ENCODE data around the gene TFAP2A. TPM values are rescaled to one million over a fixed set of nuclear protein-coding genes. Genes with fewer than 3 reads are reported as not detected.

Gene TFAP2A
- total and polyA plus RNA-seq, 8 donors = 0.17 to 0.97 (median 0.39) TPM

DNA sequence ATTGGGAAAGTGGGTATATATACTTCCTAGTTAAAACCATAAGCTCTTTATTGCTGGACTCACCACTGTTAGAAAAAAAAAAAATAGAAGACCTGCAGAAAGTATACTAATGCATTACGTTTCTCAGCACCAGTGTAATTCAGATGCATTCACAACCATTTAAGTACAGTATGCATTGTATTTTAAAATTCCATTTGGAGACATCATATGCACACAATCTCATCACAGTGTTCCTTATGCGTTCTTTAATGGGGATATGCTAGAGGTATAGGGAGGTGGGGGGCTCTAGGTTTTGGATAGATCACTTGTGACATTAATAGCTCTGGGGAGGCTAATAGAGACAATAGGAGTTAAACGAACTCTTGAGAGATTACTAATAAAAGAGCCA, 9.4 kb downstream of the TFAP2A start:
- Histone ChIP-seq H3K36me3 (no peaks in the 10 kb centered on the region), H3K4me1 (peaks cover 0 to 9% of the 10 kb centered on the region in 2 donors), H3K4me3 (no peak overlapping the region), H3K9me3 (peaks cover 0 to 9% of the 10 kb centered on the region in 2 donors), H3K27me3 (peaks cover 75 to 100% of the 10 kb centered on the region in 2 donors), H3K27ac (no peak overlapping the region)
- ATAC-seq = no peak
- intact Hi-C loops (cut with DNase I) = no loop called here
- no peak for TF ChIP-seq CTCF (IDR thresholded peaks at IDR 0.05)
- DNase-seq = no peak

- H3K9me3 ChIP-seq = peaks cover 0 to 9% of the 10 kb centered on the region in 2 donors
- intact Hi-C loops (cut with DNase I) = no loop called here
- H3K27ac ChIP-seq = peak overlapping the region in 1 of 2 donors; percentile 26
- DNase-seq = peak in 1 of 4 donors; percentile 67
- no peak for TF ChIP-seq CTCF (IDR thresholded peaks at IDR 0.05)
- H3K36me3 ChIP-seq = no peaks in the 10 kb centered on the region
- H3K27me3 ChIP-seq = peaks cover 74 to 100% of the 10 kb centered on the region in 2 donors
- H3K4me3 ChIP-seq = peak overlapping the region; percentile 35 to 42
- peaks cover 0 to 9% of the 10 kb centered on the region in 2 donors for H3K4me1 ChIP-seq
- no peak for ATAC-seq
These were observed 9.9 kb downstream of the TFAP2A start for GRCh38 chr6:10404799-10405512.

DNA sequence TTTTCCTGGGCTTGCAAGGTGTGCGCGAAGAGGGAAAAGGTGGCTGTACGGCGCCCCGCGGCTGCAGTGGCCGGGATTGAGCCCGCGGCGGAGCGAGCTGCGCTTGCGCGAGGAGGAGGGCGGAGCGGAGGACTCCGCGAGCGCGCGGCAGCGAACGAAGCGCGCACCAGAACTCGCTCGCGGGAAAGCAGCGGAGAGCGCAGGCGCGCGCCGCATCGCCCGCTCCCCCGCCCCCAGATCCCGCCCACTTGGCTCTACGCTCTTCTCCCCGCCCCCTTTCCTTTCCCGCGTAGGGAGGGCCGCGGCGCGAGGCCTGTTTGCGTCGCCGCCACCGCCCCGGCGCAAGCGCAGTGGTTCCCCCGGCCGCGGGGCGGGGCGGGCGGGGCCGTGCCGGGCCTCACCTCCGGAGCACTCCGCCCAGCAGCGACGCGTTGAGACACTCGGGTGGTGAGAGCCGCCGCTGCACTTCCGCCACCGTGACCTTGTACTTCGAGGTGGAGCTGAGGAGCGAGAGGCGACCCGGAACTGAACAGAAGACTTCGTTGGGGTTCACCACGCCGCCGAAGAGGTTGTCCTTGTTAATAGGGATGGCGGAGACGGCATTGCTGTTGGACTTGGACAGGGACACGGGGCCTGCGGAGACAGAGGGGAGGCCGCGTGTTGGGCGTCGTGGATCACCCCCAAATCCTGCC, 10.6 kb downstream of the TFAP2A start:
- intact Hi-C loops (cut with DNase I) = no loop called here
- ATAC-seq = peak; percentile 98
- DNase-seq = peak; percentile 91 to 97 (median 92)
- peaks cover 0 to 9% of the 10 kb centered on the region in 2 donors for H3K4me1 ChIP-seq
- H3K9me3 ChIP-seq = peaks cover 0 to 9% of the 10 kb centered on the region in 2 donors
- peak in 1 of 2 donors; percentile 16 for TF ChIP-seq CTCF (IDR thresholded peaks at IDR 0.05)
- peak overlapping the region in 1 of 2 donors; percentile 26 for H3K27ac ChIP-seq
- peaks cover 73 to 100% of the 10 kb centered on the region in 2 donors for H3K27me3 ChIP-seq
- no peaks in the 10 kb centered on the region for H3K36me3 ChIP-seq
- H3K4me3 ChIP-seq = peak overlapping the region; percentile 35 to 42

GRCh38 chr6:10403385-10404106, 11.3 kb downstream of the TFAP2A start:
- H3K9me3 ChIP-seq = peaks cover 0 to 9% of the 10 kb centered on the region in 2 donors
- H3K4me1 ChIP-seq = peaks cover 0 to 9% of the 10 kb centered on the region in 2 donors
- no peak for DNase-seq
- peak overlapping the region; percentile 35 to 42 for H3K4me3 ChIP-seq
- peak; percentile 13 for ATAC-seq
- no peak for TF ChIP-seq CTCF (IDR thresholded peaks at IDR 0.05)
- no peaks in the 10 kb centered on the region for H3K36me3 ChIP-seq
- H3K27ac ChIP-seq = peak overlapping the region in 1 of 2 donors; percentile 18
- intact Hi-C loops (cut with DNase I) = no loop called here
- peaks cover 73 to 100% of the 10 kb centered on the region in 2 donors for H3K27me3 ChIP-seq
